Activated naive CD4-positive, alpha-beta T cell treated with anti-CD3 and anti-CD28 coated beads, Interleukin-2, amount 50 U/mL, for 16 hours (primary cell): ENCODE results near the gene LRRC37A.
A peak's percentile ranks its signal among the peaks of the same experiment; 100 is the strongest.
"Not testable (repeated sequence)": the region's sequence is repeated elsewhere in the genome, so short reads cannot be mapped to it uniquely, and the experiment has no call there.

Source experiments
- DNase-seq: peaks from one replicate; pipeline ENCODE4 v3.0.0-alpha.2; 2020

Gene LRRC37A

GRCh38 chr17:46294831-46295230 lies at the start of gene LRRC37A:
Gene LRRC37A, plus strand, starts transcription at chr17:46295131. Its CDS starts 3 bp downstream, at chr17:46295134.
- not testable (repeated sequence) for DNase-seq

DNA sequence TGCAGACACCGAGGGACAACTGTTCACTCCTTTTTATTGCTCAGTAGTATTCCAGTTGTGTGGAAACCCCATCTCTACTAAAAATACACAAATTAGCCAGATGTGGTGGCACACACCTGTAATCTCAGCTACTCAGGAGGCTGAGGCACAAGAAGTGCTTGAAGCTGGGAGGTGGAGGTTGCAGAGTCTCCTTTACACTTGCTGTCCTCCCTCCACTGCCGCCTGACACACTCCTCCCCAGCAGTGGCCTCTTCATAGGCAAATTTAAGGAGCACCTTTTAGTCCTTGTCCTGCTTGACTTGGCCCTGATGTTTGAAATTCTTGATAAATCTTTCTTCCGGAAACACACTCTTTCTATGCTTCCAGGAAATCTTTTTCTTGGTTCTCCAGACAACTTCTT lies 45.8 kb upstream of the LRRC37A start:
- DNase-seq = not testable (repeated sequence)

DNA sequence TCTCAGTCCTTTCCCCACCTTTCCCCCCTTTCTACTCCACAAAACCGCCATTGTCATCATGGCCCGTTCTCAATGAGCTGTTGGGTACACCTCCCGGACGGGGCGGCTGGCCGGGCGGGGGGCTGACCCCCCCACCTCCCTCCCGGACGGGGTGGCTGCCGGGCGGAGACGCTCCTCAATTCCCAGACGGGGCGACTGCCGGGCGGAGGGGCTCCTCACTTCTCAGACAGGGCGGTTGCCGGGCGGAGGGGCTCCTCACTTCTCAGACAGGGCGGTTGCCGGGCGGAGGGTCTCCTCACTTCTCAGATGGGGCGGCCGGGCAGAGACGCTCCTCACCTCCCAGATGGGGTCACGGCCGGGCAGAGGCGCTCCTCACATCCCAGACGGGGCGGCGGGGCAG lies 42.1 kb upstream of the LRRC37A start:
- DNase-seq = not testable (repeated sequence)

DNA sequence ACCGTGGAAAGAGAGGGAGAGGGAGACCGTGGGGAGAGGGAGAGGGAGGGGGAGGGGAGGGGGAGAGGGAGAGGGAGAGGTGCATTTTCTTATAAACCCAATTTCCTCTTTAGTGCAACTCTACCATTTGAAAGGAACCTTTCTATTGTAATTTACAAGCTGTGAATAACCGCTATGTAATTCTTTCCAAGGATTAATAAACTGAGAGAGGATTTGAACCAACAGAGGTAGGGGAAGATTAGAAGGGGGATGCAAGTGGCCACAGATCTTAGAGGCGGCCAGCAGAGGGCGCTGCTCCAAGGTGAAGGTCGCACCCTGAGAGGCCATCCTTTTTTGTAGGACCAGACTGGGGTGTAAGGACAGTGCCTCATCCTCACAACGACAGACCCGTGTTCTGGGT lies 41.2 kb upstream of the LRRC37A start:
- DNase-seq = peak; percentile 78

GRCh38 chr17:46254215-46254614 lies 40.7 kb upstream of the LRRC37A start:
- not testable (repeated sequence) for DNase-seq

DNA sequence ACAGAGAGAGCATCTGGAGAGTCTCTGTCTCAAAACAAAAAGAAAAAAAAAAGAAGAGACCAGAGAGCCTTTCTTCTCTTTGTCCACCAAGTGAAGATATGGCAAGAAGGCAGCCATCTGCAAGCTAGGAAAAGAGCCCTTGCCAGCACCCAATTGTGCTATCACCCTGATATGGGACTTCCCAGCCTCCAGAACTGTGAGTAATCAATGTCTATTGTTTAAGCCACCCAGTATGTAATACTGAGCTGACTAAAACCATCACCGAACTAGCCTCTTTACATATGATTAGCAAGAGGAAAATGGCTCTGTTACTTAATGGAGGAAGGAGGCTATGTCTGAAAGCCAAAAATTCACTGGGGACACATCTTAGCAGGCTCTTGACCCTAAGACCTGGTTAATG lies 38.6 kb upstream of the LRRC37A start:
- not testable (repeated sequence) for DNase-seq

GRCh38 chr17:46259845-46260661 lies 34.9 kb upstream of the LRRC37A start:
- DNase-seq = not testable (repeated sequence)

- DNase-seq = no peak
Observed at GRCh38 chr17:46262271-46262670, 32.7 kb upstream of the LRRC37A start.

GRCh38 chr17:46264456-46265198 lies 30.3 kb upstream of the LRRC37A start:
- no peak for DNase-seq

DNA sequence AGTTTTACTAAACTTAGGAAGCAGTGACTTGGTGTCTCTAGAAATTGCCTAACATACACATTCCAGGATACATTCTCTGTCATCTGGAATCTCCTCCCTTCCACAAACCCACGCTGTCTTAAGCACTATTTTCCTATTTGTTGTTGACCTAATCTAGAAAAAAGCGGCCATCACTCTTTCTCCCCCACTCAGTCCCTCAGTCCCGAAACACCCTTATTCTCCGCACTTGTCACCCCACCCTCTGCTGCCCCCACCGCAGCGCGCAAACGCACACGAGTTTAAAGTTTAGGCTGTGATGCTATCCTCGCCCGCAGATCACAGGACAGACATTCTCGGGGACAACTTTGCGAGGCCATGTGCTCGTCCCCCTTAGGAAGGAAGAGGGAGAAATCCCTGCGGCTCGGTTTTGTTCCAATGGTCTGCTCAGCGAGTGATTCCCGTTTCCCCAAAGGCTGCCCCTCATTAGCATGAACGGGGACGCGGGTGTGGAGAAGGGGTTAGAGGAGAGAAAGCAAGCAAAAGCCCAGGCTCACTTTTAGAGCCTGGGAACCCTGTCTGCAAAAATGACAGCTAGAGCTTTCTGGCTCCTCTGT lies 28.8 kb upstream of the LRRC37A start:
- DNase-seq = peak; percentile 26

GRCh38 chr17:46266656-46267544 lies 28.0 kb upstream of the LRRC37A start:
- DNase-seq = peak; percentile 87

- no peak for DNase-seq
Observed at GRCh38 chr17:46270032-46270431, 24.9 kb upstream of the LRRC37A start.

- no peak for DNase-seq
Observed at GRCh38 chr17:46273541-46274236, 21.2 kb upstream of the LRRC37A start.

GRCh38 chr17:46274238-46274637 lies 20.7 kb upstream of the LRRC37A start:
- no peak for DNase-seq

DNA sequence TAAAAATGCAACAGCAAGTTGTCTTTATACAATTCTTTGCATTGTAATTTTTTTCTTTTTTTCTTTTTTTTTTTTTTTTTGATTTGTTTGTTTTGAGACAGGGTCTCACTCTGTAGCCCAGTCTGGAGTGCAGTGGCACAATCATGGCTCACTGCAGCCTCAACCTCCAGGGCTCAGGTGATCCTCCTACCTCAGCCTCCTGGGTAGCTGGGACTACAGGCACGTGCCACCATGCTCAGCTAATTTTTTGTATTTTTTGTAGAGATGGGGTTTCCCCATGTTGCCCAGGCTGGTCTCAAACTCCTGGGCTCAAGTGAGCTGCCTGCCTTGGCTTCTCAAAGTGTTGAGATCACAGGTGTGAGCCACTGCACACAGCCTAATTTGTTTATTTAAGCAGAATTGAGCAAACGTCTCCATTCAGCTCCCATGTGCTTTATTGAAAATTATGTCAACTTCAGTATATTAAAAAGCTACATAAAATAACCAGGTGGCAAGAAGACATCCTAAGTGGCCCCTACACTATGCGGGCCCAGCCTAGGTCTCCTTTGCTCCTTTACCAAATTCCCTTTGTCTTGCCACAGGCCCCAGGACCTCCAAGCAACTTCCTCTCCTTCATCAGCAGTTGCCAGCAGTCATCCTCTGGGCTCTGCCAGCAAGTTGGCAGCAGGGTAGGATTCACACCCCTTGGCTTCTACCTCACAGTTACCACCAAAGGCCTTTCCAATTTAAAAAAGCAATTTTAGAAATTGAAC lies 18.0 kb upstream of the LRRC37A start:
- DNase-seq = not testable (repeated sequence)

DNA sequence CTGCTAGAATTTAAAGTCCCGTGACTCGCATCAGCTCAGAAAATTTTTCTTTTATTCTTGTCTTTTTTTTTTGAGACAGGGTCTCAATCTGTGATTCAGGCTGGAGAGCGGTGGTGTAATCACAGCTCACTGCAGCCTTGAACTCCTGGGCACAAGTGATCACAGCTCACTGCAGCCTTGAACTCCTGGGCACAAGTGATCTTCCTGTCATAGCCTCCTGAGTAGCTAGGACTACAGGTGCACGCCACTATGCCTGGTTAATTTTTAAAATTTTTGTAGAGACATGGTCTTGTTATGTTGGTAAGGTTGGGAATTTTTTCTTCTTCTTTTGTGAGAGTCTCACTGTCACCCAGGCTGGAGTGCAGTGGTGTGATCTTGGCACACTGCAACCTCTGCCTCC lies 13.6 kb upstream of the LRRC37A start:
- not testable (repeated sequence) for DNase-seq

DNA sequence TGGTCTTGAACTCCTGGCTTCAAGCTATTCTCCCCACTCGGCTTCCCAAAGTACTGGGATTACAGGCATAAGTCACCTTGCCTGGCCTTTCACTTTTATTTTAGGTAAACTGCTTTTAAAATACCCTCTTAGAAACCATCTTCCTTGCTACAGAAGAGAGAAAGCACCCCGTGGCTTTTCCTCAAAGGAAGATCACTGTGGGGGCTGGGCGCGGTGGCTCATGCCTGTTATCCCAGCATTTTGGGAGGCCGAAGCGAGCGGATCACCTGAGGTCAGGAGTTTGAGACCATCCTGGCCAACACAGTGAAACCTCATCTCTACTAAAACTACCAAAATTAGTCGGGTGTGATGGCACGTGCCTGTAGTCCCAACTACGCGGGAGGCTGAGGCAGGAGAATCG lies 12.3 kb upstream of the LRRC37A start:
- not testable (repeated sequence) for DNase-seq

GRCh38 chr17:46284467-46284866 lies 10.5 kb upstream of the LRRC37A start:
- DNase-seq = peak; percentile 67

GRCh38 chr17:46285500-46285899 lies 9.4 kb upstream of the LRRC37A start:
- DNase-seq = not testable (repeated sequence)

GRCh38 chr17:46286764-46287221 lies 8.1 kb upstream of the LRRC37A start:
- DNase-seq = peak; percentile 49

DNA sequence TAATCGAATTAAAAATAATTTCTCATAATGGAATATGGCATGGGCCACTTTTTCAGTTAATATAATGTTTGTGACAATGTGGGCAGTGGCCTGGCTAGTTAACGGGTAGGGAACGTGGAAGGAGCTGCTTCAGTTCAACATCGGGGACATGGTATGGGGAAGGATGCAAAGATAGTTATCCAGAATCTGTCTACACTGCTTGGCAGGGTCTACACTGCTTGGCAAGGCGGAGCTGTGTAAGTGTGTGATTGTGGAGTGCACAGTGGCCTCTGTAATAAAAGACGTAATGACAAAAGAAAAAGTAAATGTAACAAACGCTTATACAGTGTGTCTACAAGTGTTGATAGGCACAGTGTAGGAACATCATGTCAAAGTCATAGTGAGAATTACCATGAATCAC lies 7.3 kb upstream of the LRRC37A start:
- not testable (repeated sequence) for DNase-seq
